KOPT-K1 (cell line): Measurements from ENCODE around the gene RBM48.
"Not testable (repeated sequence)": the region's sequence is repeated elsewhere in the genome, so short reads cannot be mapped to it uniquely, and the experiment has no call there.

Source experiments
- H3K27ac ChIP-seq: fragments of 200-600 bp; sonication (generic); 2 replicates; pipeline ENCODE4 v1.5.1; 2016; ENCODE audit warnings: antibody characterized with exemption, mild to moderate bottlenecking, low read depth, low read length; ENCODE audit not compliant: poor library complexity, severe bottlenecking
- H3K36me3 ChIP-seq: fragments of 200-600 bp; sonication (generic); 2 replicates; pipeline ENCODE4 v1.5.1; 2017; ENCODE audit warnings: antibody characterized with exemption, mild to moderate bottlenecking, low read length, moderate library complexity; ENCODE audit not compliant: insufficient read depth
- H3K9me3 ChIP-seq: fragments of 200-600 bp; sonication (generic); 2 replicates; pipeline ENCODE4 v1.5.1; 2017; ENCODE audit warnings: antibody characterized with exemption, low read length, mild to moderate bottlenecking; ENCODE audit not compliant: insufficient read depth, poor library complexity, severe bottlenecking

The RBM48 gene

DNA sequence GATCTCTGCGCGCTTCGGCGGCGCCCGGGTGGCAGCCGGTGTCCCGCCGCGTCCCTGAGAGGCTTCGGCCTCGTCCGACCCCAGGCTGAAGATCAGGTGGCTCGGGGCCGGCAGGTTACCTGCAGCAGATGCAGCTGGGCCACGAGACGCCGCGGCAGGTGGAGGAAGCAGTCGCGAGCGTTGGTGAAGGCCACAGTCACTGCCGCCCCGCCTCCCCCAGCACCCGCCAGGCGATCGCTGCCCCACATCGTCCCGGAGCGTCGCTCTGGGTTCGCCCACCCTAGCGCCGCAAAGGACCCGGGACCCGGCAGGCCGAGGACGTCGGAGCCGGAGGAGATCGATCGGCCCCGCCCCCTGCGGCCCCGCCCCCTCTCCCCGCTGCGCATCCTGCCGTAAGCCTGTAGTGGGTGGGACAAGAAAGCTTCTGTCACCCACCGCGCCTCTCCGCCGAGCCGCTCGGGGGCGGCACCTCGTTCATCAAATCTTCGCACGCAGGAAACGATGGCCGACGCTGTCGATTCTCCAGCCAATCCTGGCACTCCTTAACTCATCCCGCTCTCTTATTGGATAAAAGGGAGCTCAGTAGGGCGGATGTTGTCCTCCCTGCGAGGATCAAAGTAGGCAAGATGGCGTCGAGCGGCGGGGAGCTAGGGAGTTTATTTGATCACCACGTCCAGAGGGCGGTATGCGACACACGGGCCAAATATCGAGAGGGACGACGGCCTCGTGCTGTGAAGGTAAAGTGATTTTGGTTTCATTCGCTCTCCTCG, at the start of gene RBM48, which contains the start of gene PEX1:
Gene RBM48 (plus strand): TSS at position 608 of the 770 bp plus-strand sequence. CDS start 19 bp downstream, at position 627.
Gene PEX1 (minus strand): TSS at position 333 of the 770 bp plus-strand sequence. CDS start 85 bp downstream, at position 248.
- Histone ChIP-seq H3K9me3 (no peaks in the 10 kb centered on the region), H3K27ac (peak within 1 kb of the TSS; percentile 68), H3K36me3 (peaks cover 31% of the 10 kb centered on the region)

GRCh38 chr7:92479146-92479545, 49.4 kb upstream of the RBM48 start:
- not testable (repeated sequence) for H3K27ac ChIP-seq, H3K9me3 ChIP-seq

DNA sequence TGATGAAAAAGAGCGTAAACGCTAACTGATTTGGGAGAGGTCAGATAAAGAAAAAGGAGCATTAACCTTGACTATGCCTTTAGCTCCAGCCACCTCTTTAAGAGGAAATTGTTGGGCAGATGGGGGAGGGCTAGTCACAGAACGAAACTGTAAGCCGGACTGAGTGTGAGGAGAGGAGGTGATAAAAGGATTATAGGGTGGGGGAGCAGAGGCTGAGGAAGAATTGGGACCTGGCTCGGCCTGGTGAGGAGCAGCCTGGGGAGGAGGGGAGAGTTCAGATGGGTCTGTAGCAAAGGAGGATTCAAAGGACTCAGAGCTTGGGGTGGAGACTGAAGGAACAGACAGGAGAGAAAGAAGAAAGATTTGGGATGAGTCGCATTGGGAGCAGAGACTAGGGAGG, 45.0 kb upstream of the RBM48 start:
- peaks cover 36% of the 10 kb centered on the region for H3K36me3 ChIP-seq
- H3K9me3 ChIP-seq, H3K27ac ChIP-seq: not testable (repeated sequence)

More at GRCh38 chr7:92479146-92479545, 49.4 kb upstream of the RBM48 start:
- H3K36me3 ChIP-seq = not testable (repeated sequence)

- not testable (repeated sequence) for H3K9me3 ChIP-seq, H3K27ac ChIP-seq
- H3K36me3 ChIP-seq = peaks cover 42% of the 10 kb centered on the region
Observed at GRCh38 chr7:92484226-92484625, 44.4 kb upstream of the RBM48 start.

GRCh38 chr7:92485267-92485892, 43.2 kb upstream of the RBM48 start:
- no peaks in the 10 kb centered on the region for H3K9me3 ChIP-seq
- H3K36me3 ChIP-seq = peaks cover 54% of the 10 kb centered on the region
- H3K27ac ChIP-seq = no peak overlapping the region

DNA sequence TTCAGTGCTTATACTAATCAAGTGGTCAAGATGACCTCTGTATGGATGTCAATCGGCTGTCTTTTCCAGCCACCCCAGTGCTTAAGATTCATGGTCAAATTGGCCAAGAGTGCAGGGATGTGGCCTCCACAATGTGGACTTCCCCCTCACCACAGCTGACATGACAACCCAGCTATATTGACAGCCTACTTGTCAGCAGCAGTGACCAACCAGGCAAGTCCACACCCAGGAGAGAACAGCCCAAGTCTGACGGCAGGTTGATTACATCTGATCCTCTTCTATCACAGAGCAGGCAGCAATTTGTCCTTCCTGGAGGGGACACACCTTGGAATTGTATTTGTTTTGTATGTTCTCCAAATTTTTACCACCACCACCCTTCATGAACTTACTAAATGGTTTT, 42.6 kb upstream of the RBM48 start:
- Histone ChIP-seq H3K36me3 (peaks cover 59% of the 10 kb centered on the region), H3K9me3 (no peaks in the 10 kb centered on the region), H3K27ac (no peak overlapping the region)

DNA sequence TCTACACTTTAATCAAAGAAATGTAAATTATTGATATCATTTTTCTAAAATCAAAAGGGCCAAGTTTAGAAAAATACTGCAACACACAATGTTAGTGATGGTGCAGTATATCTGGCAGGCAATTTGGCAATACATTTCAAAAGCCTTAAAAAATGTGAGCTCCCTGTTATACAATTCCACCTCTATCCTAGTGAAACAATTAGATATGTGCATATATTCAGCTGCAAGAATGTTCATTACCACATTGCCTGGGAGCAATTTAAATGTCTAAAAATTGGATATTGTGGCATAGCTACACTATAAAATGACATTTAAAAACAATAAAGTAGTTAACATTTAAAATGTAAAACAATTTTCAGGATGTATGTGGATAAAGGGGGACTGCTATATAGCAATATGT, 40.8 kb upstream of the RBM48 start:
- Histone ChIP-seq H3K36me3 (peaks cover 78% of the 10 kb centered on the region), H3K9me3 (no peaks in the 10 kb centered on the region), H3K27ac (no peak overlapping the region)

GRCh38 chr7:92489634-92490033, 39.0 kb upstream of the RBM48 start:
- Histone ChIP-seq H3K36me3 (peaks cover 94% of the 10 kb centered on the region), H3K9me3 (no peaks in the 10 kb centered on the region), H3K27ac (no peak overlapping the region)

- Histone ChIP-seq H3K9me3 (no peaks in the 10 kb centered on the region), H3K27ac (no peak overlapping the region), H3K36me3 (peaks cover 78% of the 10 kb centered on the region)
Observed at GRCh38 chr7:92496876-92497275, 31.7 kb upstream of the RBM48 start.

- H3K27ac ChIP-seq = no peak overlapping the region
- peaks cover 77% of the 10 kb centered on the region for H3K36me3 ChIP-seq
- H3K9me3 ChIP-seq = no peaks in the 10 kb centered on the region
Observed at GRCh38 chr7:92498557-92498956, 30.0 kb upstream of the RBM48 start.

DNA sequence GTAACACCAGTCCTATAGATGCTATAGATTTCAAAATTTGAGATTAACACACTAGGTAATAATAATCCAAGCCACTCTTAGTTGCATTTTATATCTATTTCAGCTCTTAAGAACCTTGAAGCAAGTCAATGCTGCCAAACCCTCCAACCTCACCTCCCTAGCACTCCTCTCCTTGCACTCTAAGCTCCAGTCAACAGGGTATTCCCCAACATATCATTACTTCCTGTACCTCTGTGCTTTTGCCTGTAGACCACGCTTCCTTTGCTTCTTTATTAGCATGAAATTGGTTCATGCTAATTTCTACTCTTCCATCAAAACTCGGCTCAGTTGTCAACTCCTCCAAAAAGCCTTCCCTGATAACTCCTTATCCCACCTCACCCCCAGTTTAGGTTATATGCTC, 24.8 kb upstream of the RBM48 start:
- Histone ChIP-seq H3K36me3 (peaks cover 82% of the 10 kb centered on the region), H3K27ac (no peak overlapping the region)

DNA sequence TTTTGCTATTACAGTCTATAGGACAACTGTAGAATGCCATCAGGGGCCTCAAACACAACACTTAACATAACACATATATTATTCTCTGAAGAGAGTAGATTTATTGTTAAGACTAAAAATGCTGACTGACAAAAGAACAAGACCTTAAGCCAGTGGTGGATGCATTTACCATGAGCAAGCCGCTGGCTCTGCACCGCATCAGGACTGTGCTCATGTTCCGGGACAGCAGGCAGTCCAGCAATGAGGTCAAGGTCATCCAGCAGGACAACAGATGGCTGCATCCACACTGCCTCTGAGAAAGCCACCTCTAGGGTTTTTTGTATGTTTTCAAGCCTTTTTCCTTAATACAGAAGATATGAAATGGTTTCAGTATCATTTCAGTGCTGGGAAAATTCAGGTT, 24.0 kb upstream of the RBM48 start:
- H3K36me3 ChIP-seq = peaks cover 74% of the 10 kb centered on the region
- H3K27ac ChIP-seq = no peak overlapping the region
- H3K9me3 ChIP-seq = no peaks in the 10 kb centered on the region

More for the DNA sequence above, 24.8 kb upstream of the RBM48 start:
- no peaks in the 10 kb centered on the region for H3K9me3 ChIP-seq

DNA sequence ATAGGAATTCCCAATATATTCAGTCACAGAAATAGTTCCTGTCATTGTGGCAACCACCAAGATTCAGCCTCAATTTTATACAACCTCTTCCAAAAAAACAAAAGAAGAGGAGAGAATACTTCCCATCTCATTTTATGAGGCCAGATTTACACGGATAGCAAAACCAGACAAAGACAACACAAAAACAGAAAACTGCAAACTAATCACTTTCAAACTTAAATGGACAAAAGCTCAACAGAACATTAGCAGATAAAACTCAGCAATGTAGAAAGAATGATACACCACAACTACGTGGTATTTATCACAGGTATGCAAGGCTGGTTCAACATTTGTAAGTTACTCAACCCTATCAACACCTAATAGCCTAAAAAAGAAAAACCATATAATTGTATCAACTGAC, 22.2 kb upstream of the RBM48 start:
- Histone ChIP-seq H3K9me3 (no peaks in the 10 kb centered on the region), H3K36me3 (peaks cover 62% of the 10 kb centered on the region), H3K27ac (no peak overlapping the region)

DNA sequence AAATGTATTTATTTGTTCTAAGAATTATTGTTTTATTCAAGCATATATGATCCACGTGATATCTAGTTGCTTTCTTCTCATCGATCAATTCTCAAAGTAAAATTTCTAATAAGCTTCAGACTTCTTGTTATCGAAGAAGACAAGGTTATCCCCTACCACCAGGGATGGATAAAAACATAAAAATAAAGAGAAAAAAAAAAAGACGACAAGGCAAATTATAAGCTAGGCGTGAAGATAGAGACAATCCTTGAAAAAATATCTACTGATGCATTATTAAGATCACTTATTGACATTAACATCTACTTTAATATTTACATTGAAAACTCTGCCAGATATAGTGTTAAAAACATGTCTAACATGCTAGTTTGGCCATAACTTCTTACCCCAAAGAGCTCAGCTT, 19.6 kb upstream of the RBM48 start:
- Histone ChIP-seq H3K27ac (no peak overlapping the region), H3K9me3 (no peaks in the 10 kb centered on the region), H3K36me3 (peaks cover 49% of the 10 kb centered on the region)

DNA sequence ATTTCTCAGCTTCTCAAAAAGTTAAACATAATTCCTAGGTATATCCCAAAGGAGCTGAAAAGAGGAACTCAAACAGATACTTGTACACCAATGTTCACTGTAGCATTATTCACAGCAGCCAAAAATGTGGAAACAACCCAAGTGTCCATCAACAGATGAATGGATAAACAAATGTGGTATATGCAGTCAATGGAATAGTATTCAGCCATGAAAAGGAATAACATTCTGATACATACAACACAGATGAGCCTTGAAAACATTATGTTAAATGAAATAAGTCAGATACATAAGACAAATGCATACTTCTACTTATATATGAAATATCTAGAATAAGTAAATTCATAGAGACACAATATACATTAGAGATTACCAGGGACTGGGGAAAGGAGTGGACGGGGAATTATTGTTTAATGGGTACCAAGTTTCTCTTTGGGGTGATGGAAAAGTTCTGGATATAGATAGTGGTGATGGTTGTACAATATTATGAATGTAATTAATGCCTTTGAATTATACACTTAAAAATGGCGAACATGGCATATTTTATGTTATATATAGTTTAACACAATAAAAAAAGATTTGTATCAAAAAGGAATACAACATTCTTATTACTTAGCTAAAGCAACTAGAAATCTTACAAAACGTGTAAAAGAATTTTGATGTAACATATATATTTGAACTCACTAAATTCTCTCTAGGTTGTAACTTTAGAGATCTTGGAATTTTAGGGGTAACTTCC, 15.3 kb upstream of the RBM48 start:
- H3K36me3 ChIP-seq = peaks cover 48% of the 10 kb centered on the region
- H3K27ac ChIP-seq = no peak overlapping the region
- H3K9me3 ChIP-seq = no peaks in the 10 kb centered on the region
